Osteoblast (primary cell): ENCODE measurements around the gene NUDT1. TPM values are rescaled to one million over a fixed set of nuclear protein-coding genes. Genes with fewer than 3 reads are reported as not detected.

Experiments used
- DNase-seq: peaks from one replicate; pipeline ENCODE4 v3.0.0; 2011; ENCODE audit warnings: low spot score, mixed read lengths; ENCODE audit not compliant: insufficient read length; ENCODE audit errors: missing footprints
- H2AFZ ChIP-seq: 2 replicates; pipeline ENCODE4 v1.6.0; 2011; ENCODE audit warnings: mild to moderate bottlenecking, low read length
- H3K27ac ChIP-seq: 2 replicates; pipeline ENCODE4 v1.5.1; 2011; ENCODE audit warnings: mild to moderate bottlenecking, low read depth, low read length, moderate library complexity
- H3K27me3 ChIP-seq: 2 replicates; pipeline ENCODE4 v1.6.0; 2012; ENCODE audit warnings: mild to moderate bottlenecking, control low read depth, inconsistent platforms, low read length, moderate library complexity; ENCODE audit not compliant: insufficient read depth
- H3K36me3 ChIP-seq: 2 replicates; pipeline ENCODE4 v1.5.1; 2011; ENCODE audit warnings: mild to moderate bottlenecking, low read length, control low read depth, moderate library complexity; ENCODE audit not compliant: insufficient read depth
- H3K4me1 ChIP-seq: 2 replicates; pipeline ENCODE4 v1.5.1; 2011; ENCODE audit warnings: mild to moderate bottlenecking, low read length, control low read depth, moderate library complexity; ENCODE audit not compliant: insufficient read depth
- H3K4me2 ChIP-seq: 2 replicates; pipeline ENCODE4 v1.6.0; 2011; ENCODE audit warnings: mild to moderate bottlenecking, low read length; ENCODE audit not compliant: insufficient read depth
- H3K4me3 ChIP-seq: fragments of 200-600 bp; sonication (generic); 3 replicates; pipeline ENCODE4 v1.5.1; 2012; ENCODE audit warnings: mild to moderate bottlenecking, low read length, inconsistent platforms; ENCODE audit not compliant: insufficient read depth
- H3K79me2 ChIP-seq: 2 replicates; pipeline ENCODE4 v1.6.0; 2012; ENCODE audit warnings: mild to moderate bottlenecking, low read length, control low read depth, inconsistent platforms; ENCODE audit not compliant: insufficient read depth
- H3K9me3 ChIP-seq: 2 replicates; pipeline ENCODE4 v1.5.1; 2011; ENCODE audit warnings: low read depth, low read length, control low read depth
- H4K20me1 ChIP-seq: 2 replicates; pipeline ENCODE4 v1.6.0; 2012; ENCODE audit warnings: mild to moderate bottlenecking, low read length, control low read depth; ENCODE audit not compliant: insufficient read depth
- CTCF ChIP-seq: IDR thresholded peaks from 2 replicates; pipeline ENCODE4 v1.5.1; 2011; ENCODE audit warnings: mild to moderate bottlenecking, low read depth, low read length, moderate library complexity; ENCODE audit errors: extremely low read depth
- total RNA-seq: library from RNA; depleted of rRNA; stranded (reverse); fragments of >200 nt; gene quantifications from 2 replicates; pipeline ENCODE4 v1.2.3, GENCODE V29; 2012

NUDT1 gene
- total RNA-seq, 1 donor, result 18.5 TPM

GRCh38 chr7:2257046-2257551 lies 15.1 kb downstream of the NUDT1 start:
- Histone ChIP-seq H3K4me2 (no peak overlapping the region), H3K4me3 (no peak overlapping the region), H3K9me3 (no peaks in the 10 kb centered on the region), H3K79me2 (peaks cover 5% of the 10 kb centered on the region), H4K20me1 (no peaks in the 10 kb centered on the region), H3K27ac (no peak overlapping the region), H3K36me3 (peaks cover 10% of the 10 kb centered on the region), H3K27me3 (no peaks in the 10 kb centered on the region), H3K4me1 (no peaks in the 10 kb centered on the region), H2AFZ (no peak overlapping the region)
- no peak for TF ChIP-seq CTCF
- no peak for DNase-seq

- Histone ChIP-seq H4K20me1 (no peaks in the 10 kb centered on the region), H3K4me1 (no peaks in the 10 kb centered on the region), H3K4me3 (no peak overlapping the region), H3K36me3 (peaks cover 10% of the 10 kb centered on the region), H2AFZ (no peak overlapping the region), H3K27ac (no peak overlapping the region), H3K27me3 (no peaks in the 10 kb centered on the region), H3K9me3 (no peaks in the 10 kb centered on the region), H3K79me2 (peaks cover 5% of the 10 kb centered on the region), H3K4me2 (no peak overlapping the region)
- no peak for DNase-seq
- no peak for TF ChIP-seq CTCF
Measured at GRCh38 chr7:2257651-2258050, 15.6 kb downstream of the NUDT1 start.

GRCh38 chr7:2258661-2259365 lies 16.8 kb downstream of the NUDT1 start:
- TF ChIP-seq CTCF, result no peak
- no peaks in the 10 kb centered on the region for H3K4me1 ChIP-seq

GRCh38 chr7:2259480-2259879 lies 17.5 kb downstream of the NUDT1 start:
- H3K27me3 ChIP-seq, result no peaks in the 10 kb centered on the region
- no peak overlapping the region for H3K4me2 ChIP-seq
- H3K27ac ChIP-seq, result no peak overlapping the region
- H2AFZ ChIP-seq, result no peak overlapping the region
- no peak for DNase-seq
- H3K4me1 ChIP-seq, result no peaks in the 10 kb centered on the region
- H3K4me3 ChIP-seq, result no peak overlapping the region
- TF ChIP-seq CTCF, result no peak
- H4K20me1 ChIP-seq, result no peaks in the 10 kb centered on the region
- H3K79me2 ChIP-seq, result peaks cover 5% of the 10 kb centered on the region
- no peaks in the 10 kb centered on the region for H3K9me3 ChIP-seq
- peaks cover 21% of the 10 kb centered on the region for H3K36me3 ChIP-seq

More at GRCh38 chr7:2258661-2259365, 16.8 kb downstream of the NUDT1 start:
- no peak overlapping the region for H3K4me2 ChIP-seq
- H3K4me3 ChIP-seq, result no peak overlapping the region
- H3K79me2 ChIP-seq, result peaks cover 5% of the 10 kb centered on the region
- no peak for DNase-seq
- H2AFZ ChIP-seq, result no peak overlapping the region
- H4K20me1 ChIP-seq, result no peaks in the 10 kb centered on the region
- H3K9me3 ChIP-seq, result no peaks in the 10 kb centered on the region
- H3K36me3 ChIP-seq, result peaks cover 15% of the 10 kb centered on the region
- no peak overlapping the region for H3K27ac ChIP-seq
- H3K27me3 ChIP-seq, result no peaks in the 10 kb centered on the region
